Spleen (tissue), 7 donors: ENCODE results near the gene RNF130.

ENCODE experiments used
- POLR2AphosphoS5 ChIP-seq, 3 donors: sonication (generic); formaldehyde crosslinking; IDR thresholded peaks; one replicate each; pipeline ENCODE4 v1.5.1; 2017; ENCODE audit warnings: antibody characterized with exemption in 3 of 3
- TF ChIP-seq, protein P1 (sequence below), 11 experiments: fragments of 200-600 bp in 7 of 11; fragments of 450-650 bp in 4 of 11; sonication (generic) in 4 of 11; IDR thresholded peaks in 8 of 11; conservative IDR thresholded peaks in 3 of 11; 1 replicate in 7 of 11; 2 replicates in 4 of 11; pipeline versions ENCODE4 v1.4.0 to v1.8.0; 2016 to 2021; ENCODE audit warnings: antibody characterized with exemption in 11 of 11, inconsistent platforms in 4 of 11, mild to moderate bottlenecking in 1 of 11
- donor health status: DM: no; HTN: no; CAD: no; lungs with moderate emphysema.
- donor health status: DM: no; HTN: no; CAD: no.
- donor health status: DM: no; HTN: no; CAD: no.

GRCh38 chr5:180060192-180060591 lies 11.4 kb downstream of the RNF130 start:
- TF ChIP-seq, protein P1, sequence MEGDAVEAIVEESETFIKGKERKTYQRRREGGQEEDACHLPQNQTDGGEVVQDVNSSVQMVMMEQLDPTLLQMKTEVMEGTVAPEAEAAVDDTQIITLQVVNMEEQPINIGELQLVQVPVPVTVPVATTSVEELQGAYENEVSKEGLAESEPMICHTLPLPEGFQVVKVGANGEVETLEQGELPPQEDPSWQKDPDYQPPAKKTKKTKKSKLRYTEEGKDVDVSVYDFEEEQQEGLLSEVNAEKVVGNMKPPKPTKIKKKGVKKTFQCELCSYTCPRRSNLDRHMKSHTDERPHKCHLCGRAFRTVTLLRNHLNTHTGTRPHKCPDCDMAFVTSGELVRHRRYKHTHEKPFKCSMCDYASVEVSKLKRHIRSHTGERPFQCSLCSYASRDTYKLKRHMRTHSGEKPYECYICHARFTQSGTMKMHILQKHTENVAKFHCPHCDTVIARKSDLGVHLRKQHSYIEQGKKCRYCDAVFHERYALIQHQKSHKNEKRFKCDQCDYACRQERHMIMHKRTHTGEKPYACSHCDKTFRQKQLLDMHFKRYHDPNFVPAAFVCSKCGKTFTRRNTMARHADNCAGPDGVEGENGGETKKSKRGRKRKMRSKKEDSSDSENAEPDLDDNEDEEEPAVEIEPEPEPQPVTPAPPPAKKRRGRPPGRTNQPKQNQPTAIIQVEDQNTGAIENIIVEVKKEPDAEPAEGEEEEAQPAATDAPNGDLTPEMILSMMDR (IDR thresholded peaks at IDR 0.05 in 8 of 11, conservative IDR thresholded peaks at IDR 0.05 in 3 of 11), result no peak
- TF ChIP-seq POLR2AphosphoS5 (IDR thresholded peaks at IDR 0.05), result no peak
